Lower lobe of right lung (tissue), 2 donors: Measurements from ENCODE around the gene PTPRD. TPM values are rescaled to one million over a fixed set of nuclear protein-coding genes. Genes with fewer than 3 reads are reported as not detected.

Experiments used
- ATAC-seq, 2 donors: fragments of 200-7000 bp; cut with Tn5 transposase; one replicate each; pipeline ENCODE4 v1.9.1; 2020 to 2022; ENCODE audit warnings: mild to moderate bottlenecking in 2 of 2, moderate library complexity in 2 of 2
- DNase-seq: peaks from one replicate; pipeline ENCODE4 v3.0.0-alpha.2; 2020
- H3K27ac ChIP-seq: fragments of 200-600 bp; one replicate; pipeline ENCODE4 v1.8.0; 2022
- H3K27me3 ChIP-seq: fragments of 200-600 bp; one replicate; pipeline ENCODE4 v1.8.0; 2022; ENCODE audit warnings: low read depth
- H3K36me3 ChIP-seq: fragments of 200-600 bp; one replicate; pipeline ENCODE4 v1.8.0; 2022; ENCODE audit warnings: mild to moderate bottlenecking
- H3K4me1 ChIP-seq: fragments of 200-600 bp; one replicate; pipeline ENCODE4 v1.8.0; 2022
- H3K4me3 ChIP-seq: fragments of 200-600 bp; one replicate; pipeline ENCODE4 v1.8.0; 2022; ENCODE audit warnings: mild to moderate bottlenecking
- H3K9me3 ChIP-seq: fragments of 200-600 bp; one replicate; pipeline ENCODE4 v1.8.0; 2022
- intact Hi-C: fragments of 100-400 bp; cut with DNase I; formaldehyde crosslinking; loops from one replicate; pipeline ENCODE4 v1.11.0; 2022
- total RNA-seq: library from RNA; stranded (reverse); fragmentation: NEBNext Ultra II Directional; extraction: Animal tissue kit (Norgen Biotek cat#: 25700); gene quantifications from one replicate; pipeline ENCODE4 v1.2.1, GENCODE V29; 2021
- TF ChIP-seq, protein P1 (sequence below): fragments of 200-600 bp; IDR thresholded peaks from one replicate; pipeline ENCODE4 v1.8.0; 2022; ENCODE audit warnings: antibody characterized with exemption, mild to moderate bottlenecking
- donor health status: DM: no; HTN: yes; CAD: no; lungs with severe emphysema.

PTPRD gene
- total RNA-seq, 1 donor from 2014 or later: 17.2 TPM

DNA sequence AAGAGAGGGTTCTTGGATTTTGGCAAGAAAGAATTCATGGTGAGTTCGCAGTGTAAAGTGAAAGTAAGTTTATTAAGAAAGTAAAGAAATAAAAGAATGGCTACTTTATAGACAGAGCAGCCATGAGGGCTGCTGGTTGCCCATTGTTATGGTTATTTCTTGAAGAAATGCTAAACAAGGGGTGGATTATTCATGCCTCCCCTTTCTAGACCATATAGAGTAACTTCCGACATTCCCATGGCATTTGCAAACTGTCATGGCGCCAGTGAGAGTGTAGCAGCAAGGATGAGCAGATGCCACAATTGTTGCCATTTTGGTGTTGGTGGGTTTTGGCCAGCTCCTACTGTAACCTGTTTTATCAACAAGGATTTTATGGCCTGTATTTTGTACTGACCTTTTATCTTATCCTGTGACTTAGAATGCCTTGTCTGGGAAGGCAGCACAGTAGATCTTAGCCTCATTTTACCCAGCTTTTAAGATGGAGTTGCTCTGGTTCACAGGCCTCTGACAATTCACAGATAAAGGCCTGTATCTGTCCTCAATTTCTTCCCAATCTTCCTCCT, 1787.1 kb downstream of the PTPRD start:
- Histone ChIP-seq H3K27me3 (no peaks in the 10 kb centered on the region), H3K36me3 (no peaks in the 10 kb centered on the region), H3K9me3 (no peaks in the 10 kb centered on the region), H3K4me3 (no peak overlapping the region), H3K4me1 (no peaks in the 10 kb centered on the region), H3K27ac (no peak overlapping the region)
- no peak for DNase-seq
- no peak for ATAC-seq
- TF ChIP-seq, protein P1, sequence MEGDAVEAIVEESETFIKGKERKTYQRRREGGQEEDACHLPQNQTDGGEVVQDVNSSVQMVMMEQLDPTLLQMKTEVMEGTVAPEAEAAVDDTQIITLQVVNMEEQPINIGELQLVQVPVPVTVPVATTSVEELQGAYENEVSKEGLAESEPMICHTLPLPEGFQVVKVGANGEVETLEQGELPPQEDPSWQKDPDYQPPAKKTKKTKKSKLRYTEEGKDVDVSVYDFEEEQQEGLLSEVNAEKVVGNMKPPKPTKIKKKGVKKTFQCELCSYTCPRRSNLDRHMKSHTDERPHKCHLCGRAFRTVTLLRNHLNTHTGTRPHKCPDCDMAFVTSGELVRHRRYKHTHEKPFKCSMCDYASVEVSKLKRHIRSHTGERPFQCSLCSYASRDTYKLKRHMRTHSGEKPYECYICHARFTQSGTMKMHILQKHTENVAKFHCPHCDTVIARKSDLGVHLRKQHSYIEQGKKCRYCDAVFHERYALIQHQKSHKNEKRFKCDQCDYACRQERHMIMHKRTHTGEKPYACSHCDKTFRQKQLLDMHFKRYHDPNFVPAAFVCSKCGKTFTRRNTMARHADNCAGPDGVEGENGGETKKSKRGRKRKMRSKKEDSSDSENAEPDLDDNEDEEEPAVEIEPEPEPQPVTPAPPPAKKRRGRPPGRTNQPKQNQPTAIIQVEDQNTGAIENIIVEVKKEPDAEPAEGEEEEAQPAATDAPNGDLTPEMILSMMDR: no peak
- intact Hi-C loops: no loop called here

GRCh38 chr9:8823131-8823895, 1789.5 kb downstream of the PTPRD start:
- Histone ChIP-seq H3K9me3 (no peaks in the 10 kb centered on the region), H3K27ac (no peak overlapping the region), H3K27me3 (no peaks in the 10 kb centered on the region), H3K4me1 (no peaks in the 10 kb centered on the region), H3K4me3 (no peak overlapping the region), H3K36me3 (no peaks in the 10 kb centered on the region)
- DNase-seq (no peak), ATAC-seq (no peak)
- TF ChIP-seq, protein P1: no peak
- intact Hi-C loops: no loop called here

DNA sequence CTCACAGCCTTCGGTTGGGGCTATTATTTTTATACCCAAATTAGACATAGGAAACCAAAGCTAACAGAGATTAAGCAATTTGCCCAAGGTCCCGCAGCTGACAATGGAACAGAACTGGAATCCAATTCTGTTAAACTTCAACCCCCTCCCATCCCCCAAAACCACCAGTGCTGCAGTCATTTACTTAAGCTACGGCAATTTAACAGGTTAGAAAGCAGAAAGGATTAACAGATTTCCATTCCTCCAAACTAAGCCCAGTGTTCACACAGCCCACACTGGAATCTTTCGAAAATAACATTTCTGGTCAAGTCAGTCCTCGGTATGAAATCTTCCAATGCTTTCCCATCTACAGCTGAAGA, 1790.2 kb downstream of the PTPRD start:
- TF ChIP-seq, protein P1: no peak
- H3K4me3 ChIP-seq: no peak overlapping the region
- no peak overlapping the region for H3K27ac ChIP-seq
- DNase-seq: no peak
- no peaks in the 10 kb centered on the region for H3K27me3 ChIP-seq
- H3K36me3 ChIP-seq: no peaks in the 10 kb centered on the region
- H3K4me1 ChIP-seq: no peaks in the 10 kb centered on the region
- ATAC-seq: no peak
- H3K9me3 ChIP-seq: no peaks in the 10 kb centered on the region
- intact Hi-C loops: no loop called here

- TF ChIP-seq, protein P1: no peak
- DNase-seq (no peak), ATAC-seq (no peak)
- H3K4me3 ChIP-seq: no peak overlapping the region
- no peak overlapping the region for H3K27ac ChIP-seq
- no peaks in the 10 kb centered on the region for H3K27me3 ChIP-seq
- H3K36me3 ChIP-seq: no peaks in the 10 kb centered on the region
- H3K4me1 ChIP-seq: no peaks in the 10 kb centered on the region
- H3K9me3 ChIP-seq: no peaks in the 10 kb centered on the region
- intact Hi-C loops: no loop called here
Measured at GRCh38 chr9:8821910-8822666, 1790.7 kb downstream of the PTPRD start.

- no peak overlapping the region for H3K27ac ChIP-seq
Measured at GRCh38 chr9:8817335-8817734, 1795.5 kb downstream of the PTPRD start.

More at GRCh38 chr9:8817335-8817734, 1795.5 kb downstream of the PTPRD start:
- ATAC-seq (no peak), DNase-seq (no peak)
- Histone ChIP-seq H3K36me3 (no peaks in the 10 kb centered on the region), H3K4me1 (no peaks in the 10 kb centered on the region), H3K9me3 (no peaks in the 10 kb centered on the region), H3K27me3 (no peaks in the 10 kb centered on the region), H3K4me3 (no peak overlapping the region)
- intact Hi-C loops: no loop called here
- TF ChIP-seq, protein P1: no peak
